Muscle of leg (tissue), 11 donors: ENCODE data around the gene IP6K3. TPM values are rescaled to one million over a fixed set of nuclear protein-coding genes. Genes with fewer than 3 reads are reported as not detected.

Source experiments
- DNase-seq: peaks from one replicate; pipeline ENCODE4 v3.0.0; 2013
- H3K27ac ChIP-seq: one replicate; pipeline ENCODE4 v1.5.1; 2013; ENCODE audit warnings: mild to moderate bottlenecking, low read length, control low read depth
- H3K27me3 ChIP-seq: one replicate; pipeline ENCODE4 v1.6.1; 2013; ENCODE audit warnings: low read length; ENCODE audit not compliant: control insufficient read depth, insufficient read depth
- H3K36me3 ChIP-seq: one replicate; pipeline ENCODE4 v1.6.1; 2013; ENCODE audit warnings: low read length; ENCODE audit not compliant: control insufficient read depth, insufficient read depth
- H3K4me1 ChIP-seq: one replicate; pipeline ENCODE4 v1.6.1; 2013; ENCODE audit warnings: low read length; ENCODE audit not compliant: control insufficient read depth, insufficient read depth
- H3K4me3 ChIP-seq: one replicate; pipeline ENCODE4 v1.5.1; 2013; ENCODE audit warnings: low read length, control low read depth
- H3K9me3 ChIP-seq: replicated peaks from 2 replicates; pipeline ENCODE4 v1.6.1; 2013; ENCODE audit warnings: low read depth, low read length; ENCODE audit not compliant: control insufficient read depth
- WGBS: methylation state at CpG from one replicate; pipeline ENCODE4 v1.1.5; 2013; ENCODE audit warnings: missing lambda C conversion rate; ENCODE audit not compliant: insufficient coverage; 5-methylcytosine and 5-hydroxymethylcytosine counted together
- polyA plus RNA-seq, 8 donors: library from polyadenylated mRNA; unstranded; fragments of 120-200 nt; gene quantifications; one replicate each; pipeline versions ENCODE4 v1.2.1 to v1.2.3, GENCODE V29; 2013; ENCODE audit warnings: inconsistent platforms in 1 of 8, low replicate concordance in 1 of 8; ENCODE audit not compliant: insufficient read length in 8 of 8, insufficient read depth in 1 of 8
- total RNA-seq: library from RNA; stranded (reverse); fragments of 120-200 nt; gene quantifications from one replicate; pipeline ENCODE4 v1.2.4, GENCODE V29; 2013

Gene IP6K3
- total and polyA plus RNA-seq, 9 donors = 14.2 to 28.1 (median 22.4) TPM

- Histone ChIP-seq H3K27ac (no peak overlapping the region), H3K9me3 (no peaks in the 10 kb centered on the region), H3K4me3 (no peak overlapping the region), H3K27me3 (no peaks in the 10 kb centered on the region), H3K36me3 (peaks cover 60% of the 10 kb centered on the region), H3K4me1 (peaks cover 41% of the 10 kb centered on the region)
- DNase-seq = no peak
- WGBS = 82% methylated on average over 7 of the region's 8 CpGs
Observed at GRCh38 chr6:33699131-33699530, 47.6 kb downstream of the IP6K3 start.

GRCh38 chr6:33698494-33698893 lies 48.2 kb downstream of the IP6K3 start:
- Histone ChIP-seq H3K27ac (no peak overlapping the region), H3K27me3 (no peaks in the 10 kb centered on the region), H3K4me3 (no peak overlapping the region), H3K9me3 (no peaks in the 10 kb centered on the region), H3K4me1 (peaks cover 48% of the 10 kb centered on the region), H3K36me3 (peaks cover 58% of the 10 kb centered on the region)
- DNase-seq = no peak
- 68% methylated on average over 6 of the region's 10 CpGs for WGBS

GRCh38 chr6:33697845-33698244 lies 48.9 kb downstream of the IP6K3 start:
- Histone ChIP-seq H3K36me3 (peaks cover 60% of the 10 kb centered on the region), H3K9me3 (no peaks in the 10 kb centered on the region), H3K27me3 (no peaks in the 10 kb centered on the region), H3K4me1 (peaks cover 54% of the 10 kb centered on the region), H3K4me3 (no peak overlapping the region), H3K27ac (no peak overlapping the region)
- WGBS = 96% methylated on average over 3 of the region's 10 CpGs
- no peak for DNase-seq

GRCh38 chr6:33696548-33697518 lies 49.9 kb downstream of the IP6K3 start:
- Histone ChIP-seq H3K9me3 (no peaks in the 10 kb centered on the region), H3K4me3 (no peak overlapping the region), H3K36me3 (peaks cover 66% of the 10 kb centered on the region), H3K27me3 (no peaks in the 10 kb centered on the region), H3K27ac (peak overlapping the region; percentile 24), H3K4me1 (peaks cover 64% of the 10 kb centered on the region)
- WGBS = 50% methylated on average over 13 of the region's 15 CpGs
- DNase-seq = peak; percentile 47

GRCh38 chr6:33696076-33696475 lies 50.6 kb downstream of the IP6K3 start:
- Histone ChIP-seq H3K4me1 (peaks cover 72% of the 10 kb centered on the region), H3K27me3 (no peaks in the 10 kb centered on the region), H3K36me3 (peaks cover 63% of the 10 kb centered on the region), H3K9me3 (no peaks in the 10 kb centered on the region), H3K4me3 (no peak overlapping the region), H3K27ac (no peak overlapping the region)
- no peak for DNase-seq
- 72% methylated on average over 4 of the region's 10 CpGs for WGBS

GRCh38 chr6:33695451-33695887 lies 51.2 kb downstream of the IP6K3 start:
- H3K27ac ChIP-seq = peak overlapping the region; percentile 90
- H3K27me3 ChIP-seq = no peaks in the 10 kb centered on the region
- H3K9me3 ChIP-seq = no peaks in the 10 kb centered on the region
- H3K4me1 ChIP-seq = peaks cover 78% of the 10 kb centered on the region
- peaks cover 63% of the 10 kb centered on the region for H3K36me3 ChIP-seq
- no peak for DNase-seq
- no peak overlapping the region for H3K4me3 ChIP-seq
- 57% methylated on average over 13 of the region's 16 CpGs for WGBS

GRCh38 chr6:33694977-33695376 lies 51.7 kb downstream of the IP6K3 start:
- H3K27me3 ChIP-seq = no peaks in the 10 kb centered on the region
- WGBS = 88% methylated on average over 4 of the region's 5 CpGs
- no peaks in the 10 kb centered on the region for H3K9me3 ChIP-seq
- H3K27ac ChIP-seq = peak overlapping the region; percentile 90
- no peak overlapping the region for H3K4me3 ChIP-seq
- H3K4me1 ChIP-seq = peaks cover 79% of the 10 kb centered on the region
- no peak for DNase-seq
- H3K36me3 ChIP-seq = peaks cover 64% of the 10 kb centered on the region

GRCh38 chr6:33694401-33694931 lies 52.2 kb downstream of the IP6K3 start:
- DNase-seq = peak; percentile 70
- Histone ChIP-seq H3K4me3 (no peak overlapping the region), H3K4me1 (peaks cover 79% of the 10 kb centered on the region), H3K36me3 (peaks cover 65% of the 10 kb centered on the region), H3K9me3 (no peaks in the 10 kb centered on the region), H3K27me3 (no peaks in the 10 kb centered on the region), H3K27ac (peak overlapping the region; percentile 90)
- WGBS = 57% methylated on average over 3 of the region's 19 CpGs

GRCh38 chr6:33693186-33694105 lies 53.3 kb downstream of the IP6K3 start:
- Histone ChIP-seq H3K4me3 (no peak overlapping the region), H3K36me3 (peaks cover 66% of the 10 kb centered on the region), H3K27me3 (no peaks in the 10 kb centered on the region), H3K27ac (peak overlapping the region; percentile 90), H3K4me1 (peaks cover 79% of the 10 kb centered on the region), H3K9me3 (no peaks in the 10 kb centered on the region)
- peak; percentile 62 for DNase-seq
- WGBS = 42% methylated on average over 25 of the region's 28 CpGs
